H1 (cell line): ENCODE results near the gene POLR2F. TPM values are rescaled to one million over a fixed set of nuclear protein-coding genes. Genes with fewer than 3 reads are reported as not detected.

Source experiments
- SIRT6 ChIP-seq: IDR thresholded peaks from one replicate; pipeline ENCODE4 v1.7.1; 2012; ENCODE audit warnings: low read length, inconsistent platforms
- SP1 ChIP-seq: IDR thresholded peaks from 2 replicates; pipeline ENCODE4 v1.6.1; 2011; ENCODE audit warnings: low read depth, low read length
- polyA plus RNA-seq, 7 experiments: library from polyadenylated mRNA; depleted of rRNA in 3 of 7; stranded (reverse) in 5 of 7; unstranded in 2 of 7; fragments of >200 nt in 5 of 7; fragments of 200-250 nt in 2 of 7; gene quantifications; 1 replicate in 5 of 7; 2 replicates in 1 of 7; 4 replicates in 1 of 7; pipeline versions ENCODE4 v1.2.1 to v1.2.3, GENCODE V29; 2011 to 2013; ENCODE audit warnings: missing spikeins in 2 of 7, mixed read lengths in 2 of 7
- total RNA-seq: library from RNA; stranded (reverse); fragmentation: NEBNext Ultra II Directional; extraction: Animal tissue kit (Norgen Biotek cat#: 25700); gene quantifications from 2 replicates; pipeline ENCODE4 v1.2.1, GENCODE V29; 2021
- TF ChIP-seq, protein P1 (sequence below), 3 experiments: IDR thresholded peaks; 1 replicate in 2 of 3; 2 replicates in 1 of 3; pipeline versions ENCODE4 v1.5.1 to v1.6.1; 2011; ENCODE audit warnings: low read length in 3 of 3, mild to moderate bottlenecking in 3 of 3, inconsistent platforms in 2 of 3, low read depth in 1 of 3, moderate library complexity in 1 of 3; ENCODE audit not compliant: insufficient read depth in 1 of 3; ENCODE audit errors: control extremely low read depth in 1 of 3

POLR2F gene
- total and polyA plus RNA-seq, 2 of the 8 experiments (the other 6 are each of a cell fraction or from before 2014, with no cell fraction given): 150 to 176 TPM

GRCh38 chr22:37927637-37927936 lies 25.9 kb upstream of the POLR2F start (continued):
- no peak for TF ChIP-seq SIRT6
- TF ChIP-seq, protein P1, sequence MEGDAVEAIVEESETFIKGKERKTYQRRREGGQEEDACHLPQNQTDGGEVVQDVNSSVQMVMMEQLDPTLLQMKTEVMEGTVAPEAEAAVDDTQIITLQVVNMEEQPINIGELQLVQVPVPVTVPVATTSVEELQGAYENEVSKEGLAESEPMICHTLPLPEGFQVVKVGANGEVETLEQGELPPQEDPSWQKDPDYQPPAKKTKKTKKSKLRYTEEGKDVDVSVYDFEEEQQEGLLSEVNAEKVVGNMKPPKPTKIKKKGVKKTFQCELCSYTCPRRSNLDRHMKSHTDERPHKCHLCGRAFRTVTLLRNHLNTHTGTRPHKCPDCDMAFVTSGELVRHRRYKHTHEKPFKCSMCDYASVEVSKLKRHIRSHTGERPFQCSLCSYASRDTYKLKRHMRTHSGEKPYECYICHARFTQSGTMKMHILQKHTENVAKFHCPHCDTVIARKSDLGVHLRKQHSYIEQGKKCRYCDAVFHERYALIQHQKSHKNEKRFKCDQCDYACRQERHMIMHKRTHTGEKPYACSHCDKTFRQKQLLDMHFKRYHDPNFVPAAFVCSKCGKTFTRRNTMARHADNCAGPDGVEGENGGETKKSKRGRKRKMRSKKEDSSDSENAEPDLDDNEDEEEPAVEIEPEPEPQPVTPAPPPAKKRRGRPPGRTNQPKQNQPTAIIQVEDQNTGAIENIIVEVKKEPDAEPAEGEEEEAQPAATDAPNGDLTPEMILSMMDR (IDR thresholded peaks at IDR 0.05; ENCODE audit: control extremely low read depth in 1 of 3, insufficient read depth in 1 of 3, low read depth in 1 of 3, low read length in 3 of 3): no peak
- TF ChIP-seq SP1: no peak
